HG03097 (cell line): ENCODE measurements around the gene NPAS2.

Experiments used
- ATAC-seq: cut with Tn5 transposase; IDR thresholded peaks from one replicate; pipeline ENCODE4 v1.9.1; 2021; ENCODE audit not compliant: unreplicated experiment, low FRiP score

Gene NPAS2

GRCh38 chr2:100879296-100879695 lies 59.4 kb downstream of the NPAS2 start:
- no peak for ATAC-seq

- ATAC-seq: no peak
These were observed 60.1 kb downstream of the NPAS2 start for GRCh38 chr2:100880036-100880435.

- ATAC-seq: no peak
These were observed 60.8 kb downstream of the NPAS2 start for GRCh38 chr2:100880730-100881129.

- no peak for ATAC-seq
These were observed 63.0 kb downstream of the NPAS2 start for GRCh38 chr2:100882645-100883613.

DNA sequence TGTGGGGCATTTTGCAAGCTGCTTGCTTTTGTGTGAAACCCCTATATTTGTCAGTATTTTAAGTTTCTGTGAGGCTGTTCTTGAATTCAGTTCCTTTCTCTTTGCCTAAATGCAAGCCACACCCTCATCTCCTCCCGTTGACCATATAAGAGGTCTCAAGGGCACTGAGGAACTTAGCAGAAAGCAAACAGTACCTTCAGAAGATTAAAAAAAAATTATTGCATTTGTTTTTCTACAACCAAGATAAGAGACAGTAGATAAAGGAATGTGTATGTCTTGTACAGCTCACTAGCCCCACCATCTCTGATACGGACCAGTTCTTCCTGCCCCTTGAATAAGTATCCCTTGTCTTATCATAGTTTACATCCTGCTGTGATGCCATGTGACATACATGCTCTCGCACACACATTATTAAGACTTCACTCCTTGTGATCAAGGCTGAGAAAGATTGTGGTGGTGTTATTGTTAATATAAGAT lies 64.2 kb downstream of the NPAS2 start:
- ATAC-seq: no peak

DNA sequence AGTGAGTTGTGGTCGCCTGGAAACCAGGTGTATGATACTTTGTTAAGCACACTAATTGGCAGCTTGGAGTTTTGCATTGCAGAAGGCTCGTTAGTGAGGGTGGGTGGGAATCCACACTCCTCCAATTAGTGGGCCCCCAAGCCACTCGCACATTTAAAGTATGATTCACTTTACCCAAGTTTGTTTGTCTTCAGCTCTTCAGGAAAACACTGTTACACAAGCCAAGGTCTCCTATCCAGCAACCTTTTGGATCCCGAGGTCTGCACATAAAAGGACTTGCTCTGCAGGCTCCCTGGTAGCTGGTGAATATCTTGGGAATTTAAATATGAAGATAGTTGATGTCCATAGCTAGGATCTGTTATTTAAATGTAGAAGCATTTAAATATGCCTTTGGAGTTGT lies 66.1 kb downstream of the NPAS2 start:
- no peak for ATAC-seq

DNA sequence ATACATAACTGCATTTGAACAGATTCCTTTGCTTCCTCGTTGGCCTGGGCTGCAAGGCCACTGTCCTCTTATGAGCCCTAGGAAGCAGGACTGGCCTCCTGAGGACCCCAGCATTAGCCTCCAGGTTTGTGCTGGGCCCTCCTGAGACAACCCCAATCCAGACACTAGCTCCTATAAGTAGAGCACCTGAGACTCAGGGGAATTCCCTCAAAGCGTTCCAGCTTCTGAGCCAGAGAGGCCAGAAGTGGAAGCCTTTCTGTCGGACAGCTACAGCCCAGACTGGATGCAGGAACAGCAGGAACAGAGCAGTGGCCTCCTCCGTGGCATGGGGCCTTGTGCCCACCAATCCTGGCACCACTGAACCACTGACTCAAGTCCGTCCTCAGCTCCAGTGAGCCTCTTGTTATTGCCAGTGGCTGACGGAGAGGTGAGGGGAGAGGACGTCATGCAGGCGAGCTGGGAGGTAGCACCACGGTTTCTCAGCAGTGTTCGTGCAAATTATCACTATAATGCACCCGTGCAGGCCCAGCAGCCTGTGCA lies 67.2 kb downstream of the NPAS2 start:
- ATAC-seq: no peak

- ATAC-seq: no peak
These were observed 68.0 kb downstream of the NPAS2 start for GRCh38 chr2:100887713-100888495.

DNA sequence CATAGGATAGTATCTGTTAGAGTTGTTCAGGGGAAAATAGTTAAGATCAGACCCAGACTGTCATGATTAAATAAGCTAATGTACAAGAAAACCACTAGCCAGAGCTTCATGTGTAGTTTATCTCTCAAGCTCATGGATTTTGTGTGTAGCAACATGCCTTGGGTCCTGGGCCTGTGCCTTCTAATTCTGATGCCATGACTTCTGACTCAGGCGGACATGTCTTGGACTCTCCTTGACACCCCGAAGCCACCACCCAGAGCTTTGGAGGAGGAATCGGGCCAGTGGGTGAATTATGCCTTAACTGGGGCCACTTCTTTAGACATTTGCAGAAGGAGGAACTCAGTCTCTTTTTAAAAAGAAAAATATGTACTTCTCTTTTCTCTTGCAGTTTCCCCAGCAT lies 68.7 kb downstream of the NPAS2 start:
- no peak for ATAC-seq

DNA sequence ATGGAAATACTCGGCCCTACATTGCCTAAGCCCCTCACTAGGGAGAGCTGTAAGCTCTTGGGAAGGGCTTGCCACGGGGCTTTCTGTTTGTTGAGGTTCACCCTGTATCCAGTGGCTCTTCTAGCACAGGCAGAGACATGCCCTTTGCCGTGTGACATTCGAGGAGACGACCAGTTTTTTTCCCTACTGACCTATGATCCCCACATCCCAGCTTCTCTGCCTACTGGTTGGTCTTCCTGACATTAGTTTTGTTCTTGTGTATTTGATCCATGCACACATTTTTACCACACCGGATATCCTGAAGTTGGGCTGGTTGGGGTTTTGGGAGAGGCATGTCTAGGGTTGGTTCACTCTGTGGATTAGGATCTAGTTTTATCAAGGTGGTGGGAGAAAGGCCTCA lies 69.3 kb downstream of the NPAS2 start:
- no peak for ATAC-seq

DNA sequence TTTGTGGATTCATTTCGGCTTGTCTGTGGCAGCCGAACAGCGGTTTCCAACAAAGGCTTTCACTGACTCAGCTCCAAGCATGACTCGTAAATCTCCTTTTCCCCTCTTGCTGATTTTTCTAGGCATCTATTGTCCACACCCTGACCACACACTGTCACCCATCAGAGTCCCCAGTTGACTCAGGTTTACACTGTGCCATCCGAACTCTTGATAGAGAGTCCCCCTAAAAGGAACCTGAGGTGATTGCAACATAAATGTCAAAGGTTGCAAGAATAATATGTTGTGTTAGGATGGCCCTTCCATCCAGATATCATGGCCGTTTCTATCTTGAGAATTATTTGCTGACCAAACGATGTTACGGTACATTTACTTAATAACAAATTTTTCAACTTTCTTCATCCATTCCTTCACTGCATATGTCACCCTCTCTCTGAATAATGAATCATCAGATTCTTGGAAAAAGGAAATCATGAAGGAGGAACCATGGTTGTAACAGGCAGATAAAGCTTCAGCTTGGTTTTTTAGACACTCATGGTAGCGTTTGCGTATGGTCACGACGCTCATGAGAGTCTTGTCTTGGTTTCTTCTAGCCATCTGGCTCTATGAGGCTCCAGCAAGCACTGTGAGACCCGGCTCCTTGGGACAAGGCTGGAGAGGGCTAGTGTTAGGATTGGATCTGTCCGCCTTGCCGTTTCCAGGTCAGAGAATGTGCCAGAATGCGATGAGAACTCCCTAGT lies 72.1 kb downstream of the NPAS2 start:
- ATAC-seq: no peak

DNA sequence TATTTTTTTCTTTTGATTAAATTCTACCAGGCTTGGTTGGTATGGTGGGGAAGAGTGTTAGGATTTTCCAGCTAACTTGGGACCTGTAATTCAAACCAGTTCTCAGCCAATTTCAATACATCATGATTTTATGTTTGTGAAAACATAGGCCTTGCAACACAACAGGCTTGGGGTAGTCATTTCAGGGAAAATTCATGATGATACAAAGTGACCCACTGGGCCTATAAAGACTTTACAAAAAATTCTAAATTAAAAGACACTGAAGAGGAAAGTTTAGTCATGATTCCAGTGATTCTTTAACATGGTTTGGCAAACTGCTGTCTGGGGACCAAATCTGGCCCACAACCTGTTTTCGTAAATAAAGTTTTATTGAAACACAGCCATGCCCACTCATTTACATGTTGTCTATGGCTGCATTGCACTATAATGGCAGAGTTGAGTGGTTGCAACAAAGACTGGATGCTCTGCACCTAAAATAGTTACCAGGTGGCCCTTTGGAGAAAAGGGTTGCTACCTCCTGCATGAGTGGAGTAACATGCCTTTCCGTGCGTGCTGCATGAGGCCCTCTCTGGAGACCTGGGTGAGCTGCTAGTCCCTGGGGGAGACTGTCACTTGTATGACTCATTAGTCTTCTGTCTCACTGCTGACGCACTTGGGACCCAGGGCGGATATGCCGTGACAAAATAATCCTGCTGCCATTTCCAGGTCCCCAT lies 73.6 kb downstream of the NPAS2 start:
- ATAC-seq: no peak

DNA sequence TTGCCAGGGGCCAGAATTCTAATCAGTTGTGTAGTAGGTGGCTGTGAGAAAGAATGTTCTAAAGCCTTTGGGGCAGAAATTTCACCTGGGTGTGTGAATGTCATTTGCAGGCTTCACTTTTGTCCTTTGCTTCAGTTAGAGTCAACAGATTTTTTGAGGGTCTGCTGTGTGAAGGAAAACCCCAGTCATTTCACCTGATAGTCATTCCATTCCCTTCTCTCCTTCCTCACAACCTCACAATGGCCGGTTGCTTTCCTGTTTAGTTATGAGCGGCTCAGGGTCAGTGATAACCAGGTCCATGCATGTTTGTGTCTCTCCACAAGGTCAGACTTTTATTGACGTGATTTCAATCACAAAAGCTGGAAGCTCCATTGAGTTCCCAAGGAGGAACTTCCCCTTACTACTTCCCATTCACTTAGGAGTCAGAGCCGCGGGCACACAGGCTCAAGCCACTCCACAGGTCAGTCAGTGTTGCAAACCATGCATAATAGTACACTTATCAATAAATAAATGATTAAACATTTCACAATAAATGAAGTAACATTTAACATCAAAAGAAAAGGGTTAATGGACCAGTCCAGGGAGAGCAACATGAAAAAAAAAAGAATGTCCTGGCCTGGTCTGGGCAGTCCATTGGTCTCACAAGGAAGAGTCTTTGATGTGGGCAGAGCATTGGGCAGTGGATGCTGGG lies 74.3 kb downstream of the NPAS2 start:
- no peak for ATAC-seq

DNA sequence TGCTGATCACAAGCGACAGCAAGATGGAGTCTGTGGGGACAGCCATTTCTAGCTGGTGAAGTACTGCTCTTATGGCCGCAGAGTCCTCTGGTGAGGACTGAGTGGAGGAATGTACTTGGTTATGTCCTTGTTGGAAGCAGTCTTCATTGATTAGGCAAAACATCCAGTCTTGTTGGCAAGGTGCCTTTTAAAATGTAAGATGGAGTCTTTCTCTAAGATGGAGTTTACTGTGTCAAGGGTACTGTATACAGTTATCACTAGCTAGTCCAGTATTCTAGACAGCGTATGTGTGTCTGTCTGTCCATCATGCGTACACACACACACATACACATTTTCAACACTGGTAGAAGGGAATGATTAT lies 74.8 kb downstream of the NPAS2 start:
- ATAC-seq: no peak

- ATAC-seq: no peak
These were observed 75.5 kb downstream of the NPAS2 start for GRCh38 chr2:100895402-100895801.

- ATAC-seq: no peak
These were observed 76.2 kb downstream of the NPAS2 start for GRCh38 chr2:100895934-100896685.

- ATAC-seq: no peak
These were observed 78.2 kb downstream of the NPAS2 start for GRCh38 chr2:100898035-100898665.

DNA sequence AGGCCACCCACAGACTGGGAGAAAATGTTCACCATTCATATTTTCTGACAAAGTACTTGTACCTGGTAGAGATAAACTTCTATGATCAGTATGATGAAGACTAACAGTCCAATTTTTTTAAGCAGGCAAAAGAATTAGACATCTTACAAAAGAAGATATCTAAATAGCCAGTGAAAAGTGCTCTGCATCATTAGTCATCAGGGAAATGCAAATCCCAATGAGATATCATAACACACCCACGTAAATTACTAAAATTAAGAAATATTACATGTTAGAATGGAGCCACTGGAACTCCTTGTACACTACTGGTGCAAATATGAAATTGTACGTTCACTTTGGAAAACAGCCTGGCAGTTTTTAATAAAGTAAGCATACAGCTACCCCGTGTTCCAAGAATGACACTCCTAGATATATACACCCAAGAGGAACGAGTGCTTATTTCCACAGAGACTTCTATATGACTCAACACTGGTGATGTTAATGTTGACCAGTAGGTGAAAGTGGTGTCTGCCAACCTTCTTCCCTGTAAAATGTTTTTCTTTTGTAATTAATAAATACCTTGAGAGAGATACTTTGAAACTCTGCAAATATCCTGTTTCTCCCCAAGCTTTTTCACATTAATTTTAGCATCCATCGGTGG lies 80.3 kb downstream of the NPAS2 start:
- ATAC-seq: no peak
